ENCODE results near the gene HMOX1.
"Not testable (repeated sequence)": the region's sequence is repeated elsewhere in the genome, so short reads cannot be mapped to it uniquely, and the experiment has no call there.

The HMOX1 gene

GRCh38 chr22:35350539-35351503 lies 30.1 kb upstream of the HMOX1 start:
- peak; percentile 82 for DNase-seq

- no peak for DNase-seq
Measured at GRCh38 chr22:35352214-35353111, 28.4 kb upstream of the HMOX1 start.

- no peak for DNase-seq
Measured at GRCh38 chr22:35353318-35353717, 27.6 kb upstream of the HMOX1 start.

GRCh38 chr22:35354068-35354467 lies 26.8 kb upstream of the HMOX1 start:
- no peak for DNase-seq

- DNase-seq, result no peak
Measured at GRCh38 chr22:35357883-35358621, 22.8 kb upstream of the HMOX1 start.

- no peak for DNase-seq
Measured at GRCh38 chr22:35359380-35360065, 21.4 kb upstream of the HMOX1 start.

GRCh38 chr22:35361001-35361558 lies 19.8 kb upstream of the HMOX1 start:
- DNase-seq, result no peak

GRCh38 chr22:35363566-35364086 lies 17.3 kb upstream of the HMOX1 start:
- DNase-seq, result no peak

- not testable (repeated sequence) for DNase-seq
Measured at GRCh38 chr22:35364230-35364629, 16.7 kb upstream of the HMOX1 start.

- DNase-seq, result no peak
Measured at GRCh38 chr22:35367331-35367886, 13.5 kb upstream of the HMOX1 start.

GRCh38 chr22:35368386-35368785 lies 12.5 kb upstream of the HMOX1 start:
- no peak for DNase-seq

GRCh38 chr22:35369996-35370395 lies 10.9 kb upstream of the HMOX1 start:
- DNase-seq, result no peak

GRCh38 chr22:35373781-35374180 lies 7.1 kb upstream of the HMOX1 start:
- DNase-seq, result no peak

GRCh38 chr22:35375031-35375430 lies 5.9 kb upstream of the HMOX1 start:
- no peak for DNase-seq

- no peak for DNase-seq
Measured at GRCh38 chr22:35375526-35375925, 5.4 kb upstream of the HMOX1 start.

- no peak for DNase-seq
Measured at GRCh38 chr22:35376728-35377472, 4.0 kb upstream of the HMOX1 start.

- DNase-seq, result no peak
Measured at GRCh38 chr22:35377735-35378134, 3.2 kb upstream of the HMOX1 start.

GRCh38 chr22:35378621-35379020 lies 2.3 kb upstream of the HMOX1 start:
- no peak for DNase-seq

- no peak for DNase-seq
Measured at GRCh38 chr22:35379146-35379993, 1.5 kb upstream of the HMOX1 start.

GRCh38 chr22:35380013-35380412 lies 883 bp upstream of the HMOX1 start:
- no peak for DNase-seq

Measured in DMS 273 treated with DMSO at 0.1 percent for 48 hours (cell line).